Limb (tissue), 2 donors: Measurements from ENCODE around the gene HLA-DOA.

Experiments used
- DNase-seq, 2 donors: peaks; one replicate each; pipeline ENCODE4 v3.0.0-alpha.2; 2016; ENCODE audit errors: extremely low spot score in 2 of 2

HLA-DOA gene

GRCh38 chr6:33017018-33017417 lies 7.6 kb upstream of the HLA-DOA start:
- DNase-seq: no peak

GRCh38 chr6:33015798-33016197 lies 6.4 kb upstream of the HLA-DOA start:
- DNase-seq: no peak

- peak; percentile 57 to 76 for DNase-seq
These were observed 5.6 kb upstream of the HLA-DOA start for GRCh38 chr6:33014841-33015634.

GRCh38 chr6:33013608-33014007 lies 4.2 kb upstream of the HLA-DOA start:
- no peak for DNase-seq

- no peak for DNase-seq
These were observed 965 bp upstream of the HLA-DOA start for GRCh38 chr6:33010356-33010755.

GRCh38 chr6:33007831-33008400 lies 1.5 kb downstream of the HLA-DOA start:
- no peak for DNase-seq

GRCh38 chr6:33004940-33005339 lies 4.5 kb downstream of the HLA-DOA start:
- DNase-seq: no peak

GRCh38 chr6:33001685-33002084 lies 7.7 kb downstream of the HLA-DOA start:
- no peak for DNase-seq

GRCh38 chr6:33000055-33000454 lies 9.3 kb downstream of the HLA-DOA start:
- DNase-seq: no peak

- DNase-seq: no peak
These were observed 13.9 kb downstream of the HLA-DOA start for GRCh38 chr6:32995448-32995847.

- no peak for DNase-seq
These were observed 15.9 kb downstream of the HLA-DOA start for GRCh38 chr6:32993363-32993973.

- DNase-seq: no peak
These were observed 17.4 kb downstream of the HLA-DOA start for GRCh38 chr6:32991972-32992371.

- DNase-seq: no peak
These were observed 20.0 kb downstream of the HLA-DOA start for GRCh38 chr6:32989368-32989767.

- peak; percentile 88 for DNase-seq
These were observed 24.6 kb downstream of the HLA-DOA start for GRCh38 chr6:32984622-32985389.

- DNase-seq: no peak
These were observed 25.3 kb downstream of the HLA-DOA start for GRCh38 chr6:32983964-32984621.

GRCh38 chr6:32983493-32983848 lies 25.9 kb downstream of the HLA-DOA start:
- no peak for DNase-seq

- no peak for DNase-seq
These were observed 26.5 kb downstream of the HLA-DOA start for GRCh38 chr6:32982702-32983492.

- no peak for DNase-seq
These were observed 27.2 kb downstream of the HLA-DOA start for GRCh38 chr6:32982084-32982701.

GRCh38 chr6:32980488-32981038 lies 28.8 kb downstream of the HLA-DOA start:
- no peak for DNase-seq
